ENCODE results near the gene CEP192. TPM values are rescaled to one million over a fixed set of nuclear protein-coding genes. Genes with fewer than 3 reads are reported as not detected.

CEP192 gene
- total and polyA plus RNA-seq, 2 of the 13 experiments (the other 11 are each of a cell fraction or from before 2014, with no cell fraction given), result 15.3 to 24.7 TPM

DNA sequence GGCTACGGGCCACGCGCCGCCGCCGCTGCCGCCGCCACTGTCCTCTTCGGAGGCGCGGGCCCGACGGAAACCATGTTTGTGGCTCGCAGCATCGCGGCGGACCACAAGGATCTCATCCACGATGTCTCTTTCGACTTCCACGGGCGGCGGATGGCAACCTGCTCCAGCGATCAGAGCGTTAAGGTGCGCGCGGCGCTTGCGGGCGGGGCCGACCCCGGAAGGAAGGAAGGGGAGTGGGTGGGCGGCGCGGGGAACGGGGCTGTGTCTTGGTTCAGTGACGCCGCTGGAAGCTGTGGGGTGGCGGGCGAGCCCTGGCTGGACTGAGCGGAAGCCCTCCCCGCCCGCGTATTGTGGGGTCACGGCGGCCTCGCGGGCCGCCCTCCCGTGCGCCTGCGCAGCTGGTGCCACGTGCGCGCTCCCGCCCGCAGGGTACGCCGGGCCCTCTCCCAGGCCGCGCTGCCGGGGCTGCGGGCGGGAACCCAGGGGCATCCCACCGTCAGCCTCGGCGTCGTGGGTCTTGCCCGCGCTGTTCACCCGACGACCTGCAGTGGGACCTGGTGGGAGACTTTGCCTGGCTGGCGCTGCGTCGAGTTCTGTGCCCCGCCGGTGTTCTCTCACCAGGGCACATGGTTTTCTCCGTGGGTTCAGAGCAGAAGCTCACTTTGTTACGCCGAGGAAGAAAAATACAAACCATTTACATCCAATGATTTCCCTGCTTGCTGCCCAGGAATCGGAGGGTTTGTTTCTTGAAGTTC is 42.9 kb upstream of the CEP192 start (continued):
- TF ChIP-seq PPARG (CRISPR knock-in tag; conservative IDR thresholded peaks at IDR 0.05) (no peak), NR2F6 (IDR thresholded peaks at IDR 0.05) (no peak), NR2F6 (CRISPR knock-in tag; IDR thresholded peaks at IDR 0.05) (peak; percentile 48), PRMT3 (CRISPR knock-in tag; IDR thresholded peaks at IDR 0.05; ENCODE audit: borderline replicate concordance, low read depth) (peak; percentile 58; the same call in 1 of the 2 replicates), ZNF180 (CRISPR knock-in tag; IDR thresholded peaks at IDR 0.05; ENCODE audit: borderline replicate concordance, low read depth) (peak; percentile 95; the same call in 1 of the 2 replicates), MIXL1 (CRISPR knock-in tag; IDR thresholded peaks at IDR 0.05) (peak; percentile 51), HOXA3 (CRISPR knock-in tag; IDR thresholded peaks at IDR 0.05) (peak; percentile 95), MEIS1 (CRISPR knock-in tag; IDR thresholded peaks at IDR 0.05; ENCODE audit: borderline replicate concordance) (no peak; the same call in 1 of the 2 replicates), TOPORS (CRISPR knock-in tag; IDR thresholded peaks at IDR 0.05) (peak; percentile 99), ZSCAN12 (CRISPR knock-in tag; IDR thresholded peaks at IDR 0.05) (peak; percentile 98), DR1 (CRISPR knock-in tag; IDR thresholded peaks at IDR 0.05) (peak; percentile 59; the same call in 1 of the 2 replicates), ZNF441 (CRISPR knock-in tag; IDR thresholded peaks at IDR 0.05; ENCODE audit: borderline replicate concordance) (peak; percentile 93), ELF1 (CRISPR knock-in tag; IDR thresholded peaks at IDR 0.05) (peak; percentile 91), MED8 (CRISPR knock-in tag; IDR thresholded peaks at IDR 0.05; ENCODE audit: insufficient replicate concordance) (no peak), CENPBD1 (CRISPR knock-in tag; IDR thresholded peaks at IDR 0.05; ENCODE audit: borderline replicate concordance, low read depth) (peak; percentile 99; the same call in 1 of the 2 replicates), HBP1 (CRISPR knock-in tag; IDR thresholded peaks at IDR 0.05; ENCODE audit: low read depth) (peak; percentile 80), HNF4A (CRISPR knock-in tag; IDR thresholded peaks at IDR 0.05) (peak; percentile 25), ZNF792 (CRISPR knock-in tag; IDR thresholded peaks at IDR 0.05) (peak; percentile 52; the same call in 1 of the 2 replicates), HOXA7 (CRISPR knock-in tag; IDR thresholded peaks at IDR 0.05) (no peak), ZC3H13 (CRISPR knock-in tag; IDR thresholded peaks at IDR 0.05) (peak; percentile 94)
- TF ChIP-seq, protein P1, sequence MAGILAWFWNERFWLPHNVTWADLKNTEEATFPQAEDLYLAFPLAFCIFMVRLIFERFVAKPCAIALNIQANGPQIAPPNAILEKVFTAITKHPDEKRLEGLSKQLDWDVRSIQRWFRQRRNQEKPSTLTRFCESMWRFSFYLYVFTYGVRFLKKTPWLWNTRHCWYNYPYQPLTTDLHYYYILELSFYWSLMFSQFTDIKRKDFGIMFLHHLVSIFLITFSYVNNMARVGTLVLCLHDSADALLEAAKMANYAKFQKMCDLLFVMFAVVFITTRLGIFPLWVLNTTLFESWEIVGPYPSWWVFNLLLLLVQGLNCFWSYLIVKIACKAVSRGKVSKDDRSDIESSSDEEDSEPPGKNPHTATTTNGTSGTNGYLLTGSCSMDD (CRISPR knock-in tag; IDR thresholded peaks at IDR 0.05), result peak; percentile 95
- TF ChIP-seq, protein P2, sequence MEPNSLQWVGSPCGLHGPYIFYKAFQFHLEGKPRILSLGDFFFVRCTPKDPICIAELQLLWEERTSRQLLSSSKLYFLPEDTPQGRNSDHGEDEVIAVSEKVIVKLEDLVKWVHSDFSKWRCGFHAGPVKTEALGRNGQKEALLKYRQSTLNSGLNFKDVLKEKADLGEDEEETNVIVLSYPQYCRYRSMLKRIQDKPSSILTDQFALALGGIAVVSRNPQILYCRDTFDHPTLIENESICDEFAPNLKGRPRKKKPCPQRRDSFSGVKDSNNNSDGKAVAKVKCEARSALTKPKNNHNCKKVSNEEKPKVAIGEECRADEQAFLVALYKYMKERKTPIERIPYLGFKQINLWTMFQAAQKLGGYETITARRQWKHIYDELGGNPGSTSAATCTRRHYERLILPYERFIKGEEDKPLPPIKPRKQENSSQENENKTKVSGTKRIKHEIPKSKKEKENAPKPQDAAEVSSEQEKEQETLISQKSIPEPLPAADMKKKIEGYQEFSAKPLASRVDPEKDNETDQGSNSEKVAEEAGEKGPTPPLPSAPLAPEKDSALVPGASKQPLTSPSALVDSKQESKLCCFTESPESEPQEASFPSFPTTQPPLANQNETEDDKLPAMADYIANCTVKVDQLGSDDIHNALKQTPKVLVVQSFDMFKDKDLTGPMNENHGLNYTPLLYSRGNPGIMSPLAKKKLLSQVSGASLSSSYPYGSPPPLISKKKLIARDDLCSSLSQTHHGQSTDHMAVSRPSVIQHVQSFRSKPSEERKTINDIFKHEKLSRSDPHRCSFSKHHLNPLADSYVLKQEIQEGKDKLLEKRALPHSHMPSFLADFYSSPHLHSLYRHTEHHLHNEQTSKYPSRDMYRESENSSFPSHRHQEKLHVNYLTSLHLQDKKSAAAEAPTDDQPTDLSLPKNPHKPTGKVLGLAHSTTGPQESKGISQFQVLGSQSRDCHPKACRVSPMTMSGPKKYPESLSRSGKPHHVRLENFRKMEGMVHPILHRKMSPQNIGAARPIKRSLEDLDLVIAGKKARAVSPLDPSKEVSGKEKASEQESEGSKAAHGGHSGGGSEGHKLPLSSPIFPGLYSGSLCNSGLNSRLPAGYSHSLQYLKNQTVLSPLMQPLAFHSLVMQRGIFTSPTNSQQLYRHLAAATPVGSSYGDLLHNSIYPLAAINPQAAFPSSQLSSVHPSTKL (CRISPR knock-in tag; IDR thresholded peaks at IDR 0.05), result 0 out of 2 replicates have a peak, but pooled peaks have one; percentile 7

All from HepG2 (cell line).